CD4-positive, CD25-positive, alpha-beta regulatory T cell (primary cell): ENCODE results near the gene RHOXF2. TPM values are rescaled to one million over a fixed set of nuclear protein-coding genes. Genes with fewer than 3 reads are reported as not detected.
"Not testable (repeated sequence)": the region's sequence is repeated elsewhere in the genome, so short reads cannot be mapped to it uniquely, and the experiment has no call there.

ENCODE experiments used
- ATAC-seq, 2 donors: fragments of 150-1000 bp; cut with Tn5 transposase; one replicate each; pipeline ENCODE4 v1.10.0; 2021; ENCODE audit warnings: low read depth in 2 of 2, moderate number of reproducible peaks in 2 of 2, moderate library complexity in 1 of 2
- DNase-seq, 3 donors: peaks; one replicate each; pipeline versions ENCODE4 v3.0.0 to v3.0.0-alpha.2; 2012 to 2022; ENCODE audit warnings: mixed read lengths in 1 of 3
- H3K27ac ChIP-seq: one replicate; pipeline ENCODE4 v1.7.0; 2013; ENCODE audit warnings: mild to moderate bottlenecking, low read length; ENCODE audit not compliant: insufficient read depth, poor library complexity, severe bottlenecking
- H3K27me3 ChIP-seq: one replicate; pipeline ENCODE4 v1.7.0; 2013; ENCODE audit warnings: low read length; ENCODE audit not compliant: control insufficient read depth, insufficient read depth
- H3K36me3 ChIP-seq: one replicate; pipeline ENCODE4 v1.7.0; 2013; ENCODE audit warnings: mild to moderate bottlenecking, low read length, moderate library complexity; ENCODE audit not compliant: control insufficient read depth, insufficient read depth
- H3K4me1 ChIP-seq: 2 replicates; pipeline ENCODE4 v1.7.0; 2013; ENCODE audit warnings: mild to moderate bottlenecking, low read length; ENCODE audit not compliant: insufficient read depth, control insufficient read depth, poor library complexity, severe bottlenecking
- H3K4me3 ChIP-seq: one replicate; pipeline ENCODE4 v1.7.0; 2013; ENCODE audit warnings: low read depth, mild to moderate bottlenecking, low read length, moderate library complexity
- H3K9me3 ChIP-seq, 2 experiments: 1 replicate in 1 of 2; 2 replicates in 1 of 2; pipeline ENCODE4 v1.7.0; 2013; ENCODE audit warnings: low read length in 2 of 2, mild to moderate bottlenecking in 1 of 2, moderate library complexity in 1 of 2; ENCODE audit not compliant: control insufficient read depth in 2 of 2
- H3K27ac Mint-ChIP-seq, 3 donors: one replicate each; pipeline ENCODE4 v1.8.0; 2020 to 2022; ENCODE audit warnings: mild to moderate bottlenecking in 3 of 3, mixed read lengths in 3 of 3, moderate library complexity in 2 of 3
- H3K27me3 Mint-ChIP-seq: one replicate; pipeline ENCODE4 v1.8.0; 2022; ENCODE audit warnings: mild to moderate bottlenecking, mixed read lengths
- H3K36me3 Mint-ChIP-seq: one replicate; pipeline ENCODE4 v1.8.0; 2020; ENCODE audit warnings: mixed read lengths
- H3K4me1 Mint-ChIP-seq, 4 donors: one replicate each; pipeline ENCODE4 v1.8.0; 2020 to 2022; ENCODE audit warnings: mixed read lengths in 4 of 4, mild to moderate bottlenecking in 1 of 4
- H3K4me3 Mint-ChIP-seq, 4 donors: one replicate each; pipeline ENCODE4 v1.8.0; 2020 to 2022; ENCODE audit warnings: mild to moderate bottlenecking in 4 of 4, mixed read lengths in 4 of 4, moderate library complexity in 3 of 4
- H3K9me3 Mint-ChIP-seq, 7 donors: one replicate each; pipeline ENCODE4 v1.8.0; 2020 to 2022; ENCODE audit warnings: mixed read lengths in 7 of 7, mild to moderate bottlenecking in 3 of 7, moderate library complexity in 2 of 7
- polyA plus RNA-seq, 4 donors: library from polyadenylated mRNA; unstranded; fragments of 300-500 nt; fragmentation: Illumina TruSeq; gene quantifications; one replicate each; pipeline ENCODE4 v1.2.3, GENCODE V29; 2021
- total RNA-seq: library from RNA; stranded (reverse); gene quantifications from one replicate; pipeline ENCODE4 v1.2.3, GENCODE V29; 2022

Gene RHOXF2, protein sequence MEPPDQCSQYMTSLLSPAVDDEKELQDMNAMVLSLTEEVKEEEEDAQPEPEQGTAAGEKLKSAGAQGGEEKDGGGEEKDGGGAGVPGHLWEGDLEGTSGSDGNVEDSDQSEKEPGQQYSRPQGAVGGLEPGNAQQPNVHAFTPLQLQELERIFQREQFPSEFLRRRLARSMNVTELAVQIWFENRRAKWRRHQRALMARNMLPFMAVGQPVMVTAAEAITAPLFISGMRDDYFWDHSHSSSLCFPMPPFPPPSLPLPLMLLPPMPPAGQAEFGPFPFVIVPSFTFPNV
- not detected for total RNA-seq
- under 1 TPM in 1 of 4 donors, not detected in 3; 0.06 TPM for polyA plus RNA-seq

DNA sequence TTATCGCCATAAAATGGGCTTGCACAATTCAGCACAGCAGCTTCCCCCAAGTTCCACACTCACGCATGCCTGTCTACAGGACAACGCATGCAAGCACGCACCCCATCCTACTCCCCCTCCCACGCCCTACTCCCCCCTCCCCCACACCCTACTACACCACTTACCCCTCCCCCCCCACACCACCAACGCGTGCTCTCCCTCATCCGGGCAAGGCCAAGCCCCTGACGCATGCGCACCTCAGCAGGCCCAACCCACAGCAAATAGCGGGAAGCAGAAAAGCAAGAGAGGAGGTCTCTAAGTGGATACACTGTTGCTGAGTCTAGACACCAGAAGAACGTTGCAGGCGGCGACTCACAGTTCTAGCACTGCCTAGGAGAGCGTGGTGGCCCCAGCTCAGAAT lies at the start of gene RHOXF2:
RHOXF2 (plus strand) TSS at position 301 of the 400 bp plus-strand sequence. CDS start 138 bp downstream, outside the sequence.
- not testable (repeated sequence) for H3K36me3 ChIP-seq, H3K4me3 ChIP-seq, H3K4me1 Mint-ChIP-seq, ATAC-seq, H3K36me3 Mint-ChIP-seq, H3K27ac Mint-ChIP-seq, DNase-seq, H3K27me3 Mint-ChIP-seq, H3K4me1 ChIP-seq, H3K9me3 ChIP-seq, H3K4me3 Mint-ChIP-seq, H3K27me3 ChIP-seq, H3K27ac ChIP-seq, H3K9me3 Mint-ChIP-seq

DNA sequence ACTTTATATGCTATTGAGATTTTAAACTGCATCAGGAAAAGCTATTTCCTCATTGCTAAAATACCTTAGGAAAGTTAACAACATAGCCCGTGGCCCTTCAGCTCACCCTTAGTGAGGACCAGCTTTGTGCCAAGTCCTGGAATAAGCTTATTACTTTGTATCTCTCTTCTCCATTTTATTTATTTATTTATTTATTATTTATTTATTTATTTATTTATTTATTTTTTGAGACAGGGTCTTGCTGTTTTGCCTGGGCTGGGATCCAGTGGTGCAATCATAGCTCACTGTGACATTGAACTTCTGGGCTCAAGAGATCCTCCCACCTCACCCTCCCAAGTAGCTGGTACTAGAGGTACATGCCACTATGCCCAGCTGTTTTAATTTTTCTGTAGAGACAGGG lies 49.0 kb upstream of the RHOXF2 start:
- H3K27ac ChIP-seq = no peak overlapping the region
- H3K4me3 ChIP-seq = no peak overlapping the region
- Mint-ChIP-seq H3K9me3 (peaks cover 0 to 2% (median 0%) of the 10 kb centered on the region in 7 donors), H3K36me3 (peaks cover 2% of the 10 kb centered on the region), H3K4me1 (no peaks in the 10 kb centered on the region), H3K27me3 (no peaks in the 10 kb centered on the region), H3K27ac (no peak overlapping the region), H3K4me3 (no peak overlapping the region)
- DNase-seq = no peak
- H3K9me3 ChIP-seq = no peaks in the 10 kb centered on the region
- H3K27me3 ChIP-seq = no peaks in the 10 kb centered on the region
- ATAC-seq = no peak
- H3K36me3 ChIP-seq = no peaks in the 10 kb centered on the region
- no peaks in the 10 kb centered on the region for H3K4me1 ChIP-seq

DNA sequence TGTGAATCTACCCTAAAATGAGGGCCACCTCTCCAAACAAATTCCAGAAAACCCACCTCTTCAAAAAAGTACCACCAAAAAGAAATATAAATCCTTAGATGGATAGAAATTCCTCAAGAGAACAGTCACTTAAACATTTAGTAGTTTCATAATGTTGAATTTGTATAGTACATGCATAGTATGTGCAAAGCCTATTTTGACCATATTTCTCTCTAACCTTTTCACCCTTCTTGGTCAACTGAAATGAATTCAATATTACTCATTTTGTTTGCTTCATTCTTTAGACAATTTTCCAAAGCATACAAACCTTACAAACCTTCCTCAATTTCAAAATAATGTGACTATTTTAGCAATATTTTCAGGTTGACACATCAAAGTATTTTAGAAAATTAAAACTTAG lies 46.8 kb upstream of the RHOXF2 start:
- peaks cover 3% of the 10 kb centered on the region for H3K36me3 Mint-ChIP-seq
- no peaks in the 10 kb centered on the region for H3K4me1 ChIP-seq
- H3K9me3 ChIP-seq = no peaks in the 10 kb centered on the region
- H3K27ac Mint-ChIP-seq = no peak overlapping the region
- no peaks in the 10 kb centered on the region for H3K9me3 Mint-ChIP-seq
- no peak overlapping the region for H3K4me3 Mint-ChIP-seq
- H3K27ac ChIP-seq = no peak overlapping the region
- no peak for ATAC-seq
- H3K4me1 Mint-ChIP-seq = no peaks in the 10 kb centered on the region
- H3K27me3 ChIP-seq = no peaks in the 10 kb centered on the region
- no peak for DNase-seq
- no peaks in the 10 kb centered on the region for H3K36me3 ChIP-seq
- H3K27me3 Mint-ChIP-seq = peaks cover 4% of the 10 kb centered on the region
- H3K4me3 ChIP-seq = no peak overlapping the region

DNA sequence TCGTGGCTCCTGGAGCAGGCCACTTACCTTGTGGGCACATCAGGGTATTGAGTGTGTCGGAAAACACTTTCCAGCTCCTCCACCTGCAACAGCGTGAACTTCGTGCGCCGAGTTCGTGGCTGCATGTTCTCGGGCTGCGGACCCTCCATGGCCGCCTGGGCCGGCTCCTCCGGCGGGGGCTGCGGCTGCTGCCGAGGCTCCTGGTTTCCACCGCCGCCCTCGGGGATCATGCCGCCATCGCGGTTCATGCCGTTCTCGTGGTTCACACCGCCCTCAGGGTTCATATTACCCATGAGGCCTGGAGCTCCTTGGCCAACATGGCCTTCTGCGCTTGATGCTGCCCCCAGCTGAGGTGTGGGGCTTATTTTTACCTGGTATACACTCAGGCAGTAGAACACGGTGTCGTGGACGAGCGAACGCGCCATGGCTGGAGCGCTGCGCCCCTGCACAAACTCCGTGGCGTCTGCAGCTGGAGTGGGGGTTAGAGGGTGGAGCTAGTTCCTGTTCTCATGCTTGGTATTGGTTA lies 42.9 kb upstream of the RHOXF2 start, which contains the start of gene RHOXF1:
RHOXF1 (minus strand) TSS at position 476 of the 526 bp plus-strand sequence; CDS start at position 425, 51 bp downstream.
- H3K36me3 ChIP-seq = no peaks in the 10 kb centered on the region
- Mint-ChIP-seq H3K4me3 (no peak within 1 kb of the TSS), H3K9me3 (no peaks in the 10 kb centered on the region), H3K27me3 (peaks cover 4% of the 10 kb centered on the region), H3K36me3 (peaks cover 3% of the 10 kb centered on the region), H3K27ac (no peak within 1 kb of the TSS), H3K4me1 (no peaks in the 10 kb centered on the region)
- H3K27me3 ChIP-seq = no peaks in the 10 kb centered on the region
- ATAC-seq = no peak
- H3K4me1 ChIP-seq = no peaks in the 10 kb centered on the region
- H3K9me3 ChIP-seq = no peaks in the 10 kb centered on the region
- no peak within 1 kb of the TSS for H3K4me3 ChIP-seq
- DNase-seq = no peak
- H3K27ac ChIP-seq = no peak within 1 kb of the TSS

DNA sequence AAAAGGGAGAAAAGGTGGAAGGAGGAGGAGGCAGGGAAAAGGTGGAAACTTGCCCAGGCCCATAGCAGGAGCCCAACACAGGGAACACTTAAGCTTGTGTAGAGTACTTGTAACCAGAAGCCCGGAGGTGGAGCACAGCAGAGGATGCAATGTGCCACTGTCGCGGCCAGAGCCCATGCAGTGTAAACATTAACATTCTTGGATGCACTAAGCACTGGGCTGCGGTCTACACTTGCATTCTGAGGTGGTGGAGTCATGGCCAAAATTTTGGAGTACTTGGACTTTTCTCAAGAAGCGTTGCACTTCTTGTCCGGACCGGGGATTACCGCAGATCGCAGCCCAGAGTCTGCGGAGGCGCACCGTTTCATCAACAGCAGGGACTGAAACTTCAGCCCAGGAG lies 38.2 kb upstream of the RHOXF2 start:
- no peak overlapping the region for H3K4me3 Mint-ChIP-seq
- H3K36me3 Mint-ChIP-seq = no peaks in the 10 kb centered on the region
- ATAC-seq = no peak
- Histone ChIP-seq H3K4me1 (no peaks in the 10 kb centered on the region), H3K4me3 (no peak overlapping the region), H3K27ac (no peak overlapping the region), H3K36me3 (no peaks in the 10 kb centered on the region), H3K27me3 (no peaks in the 10 kb centered on the region), H3K9me3 (no peaks in the 10 kb centered on the region)
- no peak overlapping the region for H3K27ac Mint-ChIP-seq
- no peak for DNase-seq
- no peaks in the 10 kb centered on the region for H3K27me3 Mint-ChIP-seq
- H3K4me1 Mint-ChIP-seq = no peaks in the 10 kb centered on the region
- peaks cover 0 to 1% (median 0%) of the 10 kb centered on the region in 7 donors for H3K9me3 Mint-ChIP-seq

DNA sequence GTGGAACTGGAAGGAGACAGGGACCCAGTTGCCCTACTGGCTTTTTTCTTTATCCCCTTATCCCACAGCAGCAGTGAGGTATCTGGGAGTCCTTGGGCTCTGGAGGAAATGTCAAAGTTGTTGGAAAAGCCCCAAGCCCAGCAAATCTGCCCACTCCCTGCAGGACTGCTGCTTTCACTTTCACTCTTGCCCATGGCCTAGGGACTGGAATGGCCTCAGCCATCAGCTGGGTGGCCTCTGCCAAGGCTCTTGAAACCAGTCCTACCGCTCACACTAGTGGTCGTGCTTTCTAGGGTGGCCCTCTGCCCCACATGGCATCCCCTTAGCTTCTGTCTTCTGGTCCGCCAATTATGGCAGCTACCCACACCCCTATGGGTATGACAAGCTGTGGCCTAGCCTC lies 33.0 kb upstream of the RHOXF2 start:
- Mint-ChIP-seq H3K4me1 (peaks cover 0 to 6% (median 0%) of the 10 kb centered on the region in 4 donors), H3K36me3 (no peaks in the 10 kb centered on the region), H3K4me3 (no peak overlapping the region), H3K9me3 (peaks cover 0 to 1% (median 0%) of the 10 kb centered on the region in 7 donors), H3K27me3 (no peaks in the 10 kb centered on the region), H3K27ac (no peak overlapping the region)
- no peak for ATAC-seq
- no peak for DNase-seq
- Histone ChIP-seq H3K4me3 (no peak overlapping the region), H3K27me3 (no peaks in the 10 kb centered on the region), H3K4me1 (no peaks in the 10 kb centered on the region), H3K36me3 (no peaks in the 10 kb centered on the region), H3K9me3 (no peaks in the 10 kb centered on the region), H3K27ac (no peak overlapping the region)

DNA sequence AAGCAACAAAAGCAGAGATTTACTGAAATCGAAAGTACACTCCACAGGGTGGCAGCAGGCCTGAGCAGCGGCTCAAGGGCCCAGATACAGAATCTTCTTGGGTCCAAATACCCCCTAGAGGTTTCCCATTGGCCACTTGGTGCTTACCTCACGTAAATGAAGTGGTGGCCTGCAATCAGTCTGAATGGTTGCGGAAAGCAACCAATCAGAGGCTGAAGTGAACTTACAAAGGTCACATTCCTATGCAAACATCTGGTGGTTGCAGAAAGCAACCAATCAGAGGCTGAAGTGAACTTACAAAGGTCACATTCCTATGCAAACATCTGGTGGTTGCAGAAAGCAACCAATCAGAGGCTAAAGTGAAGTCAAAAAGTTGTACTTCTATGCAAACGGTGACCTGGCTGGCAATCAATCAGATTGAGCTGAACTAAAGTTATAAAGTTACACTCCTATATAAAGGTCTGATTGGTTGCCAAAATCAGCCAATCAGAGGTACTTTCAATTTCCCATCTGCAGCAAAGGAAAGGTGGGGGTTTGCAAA lies 30.0 kb upstream of the RHOXF2 start:
- not testable (repeated sequence) for H3K9me3 ChIP-seq, H3K27ac ChIP-seq, H3K4me1 Mint-ChIP-seq, H3K36me3 Mint-ChIP-seq, H3K36me3 ChIP-seq, DNase-seq, H3K4me3 Mint-ChIP-seq, H3K27me3 ChIP-seq, H3K9me3 Mint-ChIP-seq, H3K4me3 ChIP-seq, H3K27ac Mint-ChIP-seq, H3K27me3 Mint-ChIP-seq, ATAC-seq, H3K4me1 ChIP-seq

DNA sequence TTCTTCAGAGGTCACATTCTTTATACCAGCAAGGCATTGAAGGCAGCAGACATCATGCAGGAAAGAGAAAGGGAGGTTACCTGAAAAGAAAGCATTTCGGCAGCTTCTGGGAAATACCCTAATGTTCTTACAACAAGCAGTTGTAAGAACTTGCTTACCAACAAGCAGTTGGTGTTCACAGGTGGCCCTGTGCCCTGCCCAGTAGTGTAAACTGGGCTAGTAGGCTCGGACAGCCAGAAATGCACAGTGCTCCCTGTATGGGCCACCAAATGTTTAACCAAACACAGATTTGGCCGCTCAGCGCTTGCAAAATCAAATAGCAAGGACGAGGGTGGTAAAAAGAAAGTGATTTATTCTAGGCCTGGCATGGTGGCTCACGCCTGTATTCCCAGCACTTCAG lies 22.3 kb upstream of the RHOXF2 start:
- Histone ChIP-seq H3K4me3 (peak overlapping the region; percentile 60), H3K9me3 (no peaks in the 10 kb centered on the region), H3K27ac (no peak overlapping the region), H3K27me3 (no peaks in the 10 kb centered on the region), H3K4me1 (no peaks in the 10 kb centered on the region), H3K36me3 (no peaks in the 10 kb centered on the region)
- H3K36me3 Mint-ChIP-seq = peaks cover 4% of the 10 kb centered on the region
- H3K4me1 Mint-ChIP-seq = peaks cover 5 to 7% (median 5%) of the 10 kb centered on the region in 4 donors
- H3K9me3 Mint-ChIP-seq = no peaks in the 10 kb centered on the region
- DNase-seq (peak in 2 of 3 donors; percentile 14 to 31), ATAC-seq (no peak)
- no peaks in the 10 kb centered on the region for H3K27me3 Mint-ChIP-seq
- H3K4me3 Mint-ChIP-seq = peak overlapping the region; percentile 69 to 86 (median 80)
- H3K27ac Mint-ChIP-seq = peak overlapping the region in 2 of 3 donors; percentile 57 to 75
